Astrocyte of the hippocampus (primary cell): ENCODE data around the gene HDAC4.

Experiments
- DNase-seq: peaks from one replicate; pipeline ENCODE4 v3.0.0; 2011; ENCODE audit warnings: low read depth, low spot score

HDAC4 gene

DNA sequence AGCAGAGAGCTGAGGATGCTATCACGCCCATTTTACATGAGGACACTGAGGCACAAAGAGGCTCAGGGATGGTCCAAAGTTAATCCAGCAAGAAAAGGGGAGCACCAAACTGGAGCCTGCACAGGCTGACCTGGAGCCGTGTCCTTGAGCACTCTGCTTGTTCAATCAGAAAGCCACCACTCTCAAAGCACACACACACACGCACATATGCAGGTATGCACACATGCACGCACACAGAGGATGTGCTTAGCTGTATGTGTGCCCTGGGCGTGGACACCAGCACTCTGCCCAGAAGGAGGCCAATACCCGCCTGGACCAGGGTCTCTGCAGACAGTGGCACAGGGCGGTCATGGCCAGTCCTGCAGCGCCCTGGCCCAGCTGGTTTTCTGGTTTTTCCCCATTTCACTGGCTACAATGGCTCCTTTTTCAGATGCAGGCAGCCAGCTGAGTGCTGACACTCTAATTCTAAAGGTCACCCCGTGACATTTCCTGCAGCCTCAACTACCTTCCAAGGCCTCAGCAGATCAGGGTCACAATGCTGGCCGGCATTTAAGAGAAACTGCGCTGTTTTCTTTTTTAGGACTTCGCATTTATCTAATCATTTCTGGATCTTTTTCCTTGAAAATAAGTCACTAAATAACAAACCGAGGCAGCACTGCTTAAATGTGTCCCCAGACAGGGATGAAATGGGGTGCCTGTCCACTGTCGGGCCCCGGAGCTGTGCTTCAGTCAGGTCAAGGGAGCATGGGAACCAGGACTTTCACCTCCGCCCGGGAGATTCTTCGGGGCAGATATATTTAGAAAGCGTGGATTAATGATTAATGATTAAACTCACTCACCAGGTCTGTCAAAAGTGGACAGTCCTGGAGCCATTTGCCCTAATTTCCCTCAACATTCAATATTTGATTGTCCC, 104.5 kb downstream of the HDAC4 start:
- DNase-seq = no peak

DNA sequence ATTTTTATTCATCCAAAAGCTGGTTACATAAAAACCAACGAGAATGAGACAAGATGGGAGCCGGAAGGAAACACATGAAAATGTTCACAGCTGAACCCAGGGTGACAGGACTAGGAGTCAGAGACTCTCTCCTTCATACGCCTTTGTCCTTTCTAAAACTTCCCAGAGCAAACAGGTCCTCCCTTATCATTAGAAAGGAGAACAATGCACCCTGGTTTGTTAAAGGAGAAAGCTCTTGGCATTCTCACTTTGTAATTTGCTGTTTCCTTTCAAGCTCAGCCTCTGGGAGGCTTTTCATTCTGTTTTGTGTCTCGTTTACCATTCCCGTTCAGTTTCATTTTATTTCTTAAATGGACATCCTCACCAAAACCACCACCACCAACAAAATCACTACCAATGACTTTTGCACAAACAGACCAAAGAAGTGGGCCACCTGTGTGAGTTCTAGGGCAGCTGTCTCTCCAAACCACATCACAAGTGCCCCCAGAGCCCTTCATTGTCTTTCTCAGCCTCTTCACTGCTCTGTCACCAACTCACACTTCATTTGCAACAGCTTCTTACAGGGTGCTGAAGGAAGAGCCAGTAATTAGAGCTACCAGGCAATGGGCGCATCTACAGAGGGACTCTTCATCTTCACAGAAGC, 105.3 kb downstream of the HDAC4 start:
- DNase-seq = no peak

DNA sequence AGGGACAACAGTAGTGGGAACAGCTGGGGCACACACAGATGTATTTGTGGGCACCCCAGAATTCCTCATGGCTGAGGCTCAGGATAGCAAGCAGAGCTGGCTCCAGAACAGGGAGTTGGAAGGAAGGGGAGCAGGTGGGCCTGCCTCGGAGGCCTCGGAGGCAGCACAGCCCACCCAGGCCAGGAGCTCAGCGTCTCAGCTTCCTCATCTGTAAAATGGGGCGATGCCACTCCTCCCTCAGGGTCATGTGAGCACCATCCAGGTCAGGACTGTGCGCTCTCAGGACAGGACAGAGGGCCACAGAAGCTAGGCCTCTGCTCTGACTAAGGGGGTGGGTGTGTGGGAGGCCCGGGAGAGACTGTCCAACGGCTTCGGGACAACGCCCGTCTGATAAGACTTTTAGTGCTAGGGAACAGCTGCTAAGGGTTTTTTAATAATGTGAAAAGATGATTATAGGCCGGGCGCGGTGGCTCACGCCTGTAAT, 106.2 kb downstream of the HDAC4 start:
- no peak for DNase-seq

DNA sequence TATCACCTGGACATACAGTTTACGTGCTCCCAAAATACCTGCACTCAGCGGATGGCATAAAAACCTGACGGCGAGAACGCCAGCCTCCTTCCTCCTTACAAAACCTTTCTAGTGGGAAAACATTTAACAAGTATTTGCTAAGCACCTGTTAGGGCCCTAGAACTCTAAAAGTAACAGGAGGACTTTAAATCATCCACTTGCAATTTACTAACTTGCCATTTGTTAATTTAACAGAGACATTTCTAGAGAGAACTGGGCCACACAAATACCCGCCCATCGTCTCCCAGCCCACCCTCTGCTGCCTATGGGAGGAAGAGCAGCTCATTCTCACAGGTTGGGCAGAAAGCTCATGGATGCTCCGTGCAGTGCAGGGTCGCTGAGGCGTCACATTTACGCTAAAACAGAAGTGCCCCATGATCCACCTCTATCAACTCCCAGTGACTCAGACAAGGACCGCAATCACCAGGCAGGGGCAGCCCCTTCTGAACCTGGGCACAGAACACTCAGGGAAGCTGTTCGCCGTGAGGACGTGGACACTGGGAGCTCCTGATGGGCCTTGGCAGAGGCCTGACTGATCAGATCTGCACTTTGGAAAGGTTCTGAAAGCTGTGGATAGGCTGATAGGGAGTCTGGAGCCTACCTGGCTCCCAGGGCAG, 106.9 kb downstream of the HDAC4 start:
- DNase-seq = no peak

DNA sequence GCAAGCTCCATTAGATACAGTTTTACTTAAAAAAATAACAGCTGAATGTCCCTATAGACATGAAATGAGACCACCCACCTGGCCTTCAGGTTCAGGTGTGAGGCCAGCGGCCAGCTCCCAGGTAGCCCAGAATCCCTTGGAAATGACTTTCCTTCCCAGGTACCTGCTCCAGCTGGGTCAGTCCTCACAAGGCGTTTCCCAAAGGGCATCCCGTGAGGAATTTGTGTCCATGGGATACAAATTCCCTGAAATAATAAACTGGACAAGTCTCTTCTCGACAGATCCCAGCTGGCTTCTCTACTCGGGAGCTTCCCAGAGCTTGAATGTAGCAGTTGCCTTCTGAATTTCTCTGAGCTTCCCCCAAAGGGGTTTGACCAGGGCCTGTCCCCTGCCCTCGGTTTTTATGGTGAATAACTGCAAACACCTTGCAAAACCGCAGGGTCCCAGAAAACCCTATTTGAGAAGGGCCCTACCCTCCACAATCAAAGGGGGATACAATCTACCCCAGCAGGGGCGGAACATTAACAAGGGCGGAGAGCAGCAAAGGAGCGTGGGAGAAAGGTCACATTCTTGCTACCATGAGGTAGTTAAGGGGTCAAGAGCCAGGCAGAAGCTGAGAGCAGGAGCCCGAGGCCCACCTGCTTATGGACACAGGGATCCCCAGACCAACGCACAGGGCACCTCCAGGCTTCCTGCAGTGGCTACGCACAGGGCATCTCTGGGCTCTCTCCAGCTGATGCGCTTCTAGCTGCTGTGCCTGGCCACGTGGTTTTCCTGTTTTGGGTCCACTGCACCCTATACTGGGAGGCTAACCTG, 107.7 kb downstream of the HDAC4 start:
- DNase-seq = no peak

DNA sequence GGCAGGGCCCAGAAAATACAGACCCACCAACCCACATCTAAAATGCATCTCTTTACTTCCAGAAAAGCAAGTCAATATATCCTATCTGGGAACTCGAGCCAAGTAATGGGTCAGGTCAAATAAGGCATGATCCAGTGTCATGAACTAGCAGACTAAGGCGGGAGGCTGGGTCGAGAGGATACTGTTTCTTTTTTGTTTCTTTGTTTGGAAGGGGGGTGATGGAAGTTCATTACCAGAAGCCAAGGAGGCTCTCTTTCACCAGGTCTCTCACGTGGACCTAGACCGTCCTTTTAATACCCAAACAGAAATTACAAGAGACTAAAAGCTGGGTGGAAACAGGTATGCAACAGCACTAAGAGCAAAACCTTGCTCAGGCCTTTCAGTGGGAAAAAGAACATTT, 108.3 kb downstream of the HDAC4 start:
- DNase-seq = no peak

DNA sequence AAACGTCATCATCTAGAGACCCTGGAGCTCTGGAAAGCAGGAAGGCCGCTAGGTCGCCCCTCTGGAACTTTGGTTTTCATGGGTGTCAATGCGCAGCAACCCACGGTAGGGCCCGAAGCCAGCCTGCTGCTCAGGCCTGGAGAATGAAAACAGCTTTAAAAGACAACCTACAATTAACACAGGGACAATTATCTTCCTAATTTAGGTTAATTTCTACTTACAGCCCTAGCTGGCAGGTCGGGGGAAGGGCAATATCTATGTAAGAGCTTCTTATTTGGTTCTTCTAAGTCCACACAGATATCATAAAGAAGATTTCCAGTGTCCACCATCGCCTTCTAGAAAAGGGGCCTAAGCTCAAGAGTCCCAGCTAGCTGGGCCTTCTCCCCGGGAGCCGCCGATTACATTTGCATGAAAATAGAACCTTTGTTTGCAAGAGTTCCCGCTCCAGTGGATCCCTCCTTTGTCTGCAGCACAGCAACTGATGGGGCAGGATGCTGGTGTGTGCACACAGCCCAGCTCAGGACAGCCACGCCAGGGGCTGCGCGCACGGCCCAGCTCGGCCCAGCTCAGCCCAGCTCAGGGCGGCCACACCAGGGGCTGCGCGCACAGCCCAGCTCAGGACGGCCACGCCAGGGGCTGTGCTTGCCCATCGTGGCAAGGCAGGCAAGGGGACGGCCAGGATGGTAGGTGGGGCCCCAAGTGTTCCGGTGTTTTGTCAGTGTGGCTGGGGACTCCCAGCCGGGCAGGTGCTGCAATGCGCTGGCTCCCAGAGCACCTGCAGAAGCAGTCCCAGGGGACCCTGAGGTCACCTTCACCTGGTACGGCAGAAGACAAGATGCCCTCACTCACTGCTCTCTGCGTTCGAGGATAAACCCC, 109.1 kb downstream of the HDAC4 start:
- peak; percentile 67 for DNase-seq

DNA sequence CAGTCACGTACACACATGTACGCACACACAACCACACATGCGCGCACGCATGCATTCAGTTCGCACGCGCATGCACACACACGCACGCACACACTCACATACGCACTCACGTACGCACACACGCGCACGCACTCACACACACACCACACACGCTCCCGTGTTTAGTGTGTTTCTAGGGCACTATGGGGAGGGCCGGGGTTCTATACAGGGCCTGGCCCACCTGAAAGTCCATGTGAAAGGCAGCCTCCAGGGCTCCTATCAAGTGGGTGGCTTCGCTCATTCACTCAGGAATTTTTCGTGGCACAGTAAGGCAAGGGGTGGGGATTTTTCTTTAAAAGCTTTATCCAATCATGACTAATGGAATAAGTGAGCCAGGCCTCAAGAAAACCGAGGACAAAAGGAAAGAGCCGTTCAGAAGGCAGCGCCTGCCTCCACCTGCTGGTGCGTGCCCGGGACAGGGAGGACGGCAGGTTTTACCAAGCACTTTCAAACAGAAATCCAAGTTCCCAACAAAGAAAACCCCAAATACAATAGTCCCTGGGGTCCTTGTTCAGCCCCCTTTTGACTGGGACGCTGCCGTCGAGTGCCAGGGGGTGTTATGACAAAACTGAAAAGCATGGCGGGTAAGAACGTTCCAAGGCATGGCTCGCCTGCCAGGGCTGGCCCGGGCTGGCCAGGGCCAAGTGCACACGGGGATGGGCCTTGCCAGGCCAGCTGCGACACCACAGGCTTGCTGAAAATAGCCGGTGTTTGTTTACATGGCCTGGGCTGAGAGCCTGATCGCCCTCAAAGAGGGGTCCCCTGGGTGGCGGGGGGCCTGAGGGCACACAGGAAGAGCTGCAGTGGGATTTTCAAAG, 110.0 kb downstream of the HDAC4 start:
- DNase-seq = peak; percentile 90

DNA sequence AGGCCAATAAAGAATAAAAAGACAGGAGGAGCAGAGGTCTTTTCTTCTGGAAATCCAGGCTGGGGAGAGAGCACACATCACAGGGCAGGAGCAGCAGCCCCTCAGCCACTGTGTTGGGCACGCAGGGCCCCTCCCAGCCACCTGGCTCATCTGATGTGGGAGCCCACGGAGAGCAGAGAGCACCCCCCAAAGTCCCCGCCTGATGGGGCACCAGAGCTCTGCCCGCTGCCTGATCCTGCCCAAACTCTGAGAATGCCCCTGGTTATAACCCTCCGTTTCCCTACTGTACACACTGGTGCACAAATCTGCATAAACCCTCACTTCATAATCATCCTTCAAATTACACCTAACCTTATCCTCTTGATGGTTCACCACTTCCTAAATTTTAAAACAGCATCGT, 111.3 kb downstream of the HDAC4 start:
- DNase-seq = no peak

DNA sequence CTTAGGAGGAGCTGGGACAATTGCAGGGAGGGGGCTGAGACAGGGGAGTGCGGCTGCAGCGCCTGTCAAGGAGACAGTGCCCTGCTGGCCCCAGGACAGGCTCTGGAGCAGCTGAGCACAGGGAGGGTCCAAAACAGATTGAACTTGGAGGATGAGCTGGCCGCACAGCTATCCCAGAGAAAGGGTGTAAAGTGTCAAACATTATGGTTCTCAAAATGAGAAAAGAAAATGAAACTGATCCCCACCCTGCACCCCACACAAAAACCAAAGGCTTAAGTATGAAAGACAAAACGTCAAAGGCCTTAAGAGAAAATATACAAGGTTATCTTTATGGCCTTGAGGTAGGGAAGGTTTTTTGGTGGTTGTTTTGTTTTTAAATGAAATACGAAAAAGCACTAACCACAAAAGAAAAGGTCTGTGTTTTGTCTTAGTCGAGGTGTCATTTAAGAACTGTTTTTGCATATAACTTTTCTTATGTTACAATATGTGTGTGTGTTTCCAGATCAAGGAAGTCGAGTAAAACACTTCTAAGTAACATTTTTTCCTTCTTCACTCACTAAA, 111.8 kb downstream of the HDAC4 start:
- DNase-seq = no peak

DNA sequence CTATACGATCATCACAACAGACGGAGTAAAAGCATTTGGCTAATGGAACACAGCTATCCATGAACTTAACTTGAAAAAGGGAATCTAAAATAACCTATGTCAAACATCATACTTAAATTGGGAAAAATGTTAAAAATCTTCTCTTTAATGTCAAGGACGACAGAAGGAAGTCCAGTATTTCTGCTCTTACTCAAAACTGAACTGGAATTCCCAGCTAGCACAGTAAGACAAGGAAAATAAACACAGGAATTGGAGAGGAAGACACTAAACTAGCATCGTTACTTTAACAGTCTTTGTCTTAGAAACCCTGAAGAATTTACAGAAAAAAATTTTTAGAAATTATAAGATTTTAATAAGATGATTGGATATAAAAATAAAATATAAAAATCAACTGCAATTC, 112.6 kb downstream of the HDAC4 start:
- no peak for DNase-seq

DNA sequence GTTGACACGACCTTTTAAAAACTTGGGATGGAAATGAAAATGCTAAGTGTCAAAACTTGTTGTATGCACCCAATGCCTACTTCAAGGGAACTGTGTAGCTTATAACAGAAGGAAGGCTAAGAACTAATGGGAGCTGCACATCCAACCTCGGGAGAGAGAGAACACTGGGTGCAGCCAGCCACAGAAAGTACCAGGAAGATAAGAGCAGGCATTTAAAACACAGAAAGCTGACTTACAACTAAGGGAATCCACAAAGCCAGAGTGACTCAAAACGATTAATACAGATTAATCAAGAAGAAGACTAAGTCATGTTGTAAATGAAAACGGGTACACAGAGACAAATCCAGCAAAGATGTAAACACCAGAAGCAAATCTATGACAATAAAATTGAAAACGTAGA, 113.4 kb downstream of the HDAC4 start:
- DNase-seq = peak; percentile 50

DNA sequence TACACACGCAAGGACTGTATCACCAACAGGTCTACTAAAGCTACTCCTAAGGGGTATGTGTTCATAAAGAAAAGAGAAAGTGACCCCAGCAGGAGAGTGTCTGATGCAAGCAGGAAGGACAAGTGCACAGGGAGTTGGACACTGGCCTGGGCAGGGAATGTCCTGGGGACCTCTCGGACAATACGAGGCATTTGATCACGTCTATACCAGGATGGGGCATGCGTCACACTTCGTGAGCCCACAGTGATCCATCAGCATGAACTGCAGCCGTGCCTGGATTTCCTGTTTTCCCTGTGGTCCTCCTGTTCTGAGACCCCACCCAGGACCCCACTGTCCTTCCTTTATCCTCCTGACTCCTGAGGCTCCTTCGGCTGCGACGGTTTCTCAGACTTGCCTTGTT, 113.9 kb downstream of the HDAC4 start:
- DNase-seq = no peak

DNA sequence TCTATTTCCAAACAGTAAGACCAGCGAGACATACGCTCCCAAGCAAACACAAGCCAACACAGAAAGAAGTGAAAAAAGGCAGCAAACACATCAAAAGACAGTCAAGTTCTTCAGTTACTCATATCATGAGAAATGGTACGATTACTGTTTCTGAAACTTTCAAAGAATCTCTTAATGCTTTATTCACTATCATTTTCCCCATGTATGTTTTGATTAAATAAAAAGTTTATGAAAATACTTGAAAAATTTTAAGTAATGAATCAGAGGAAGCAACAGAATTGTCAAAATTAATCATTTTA, 114.9 kb downstream of the HDAC4 start:
- DNase-seq = no peak

DNA sequence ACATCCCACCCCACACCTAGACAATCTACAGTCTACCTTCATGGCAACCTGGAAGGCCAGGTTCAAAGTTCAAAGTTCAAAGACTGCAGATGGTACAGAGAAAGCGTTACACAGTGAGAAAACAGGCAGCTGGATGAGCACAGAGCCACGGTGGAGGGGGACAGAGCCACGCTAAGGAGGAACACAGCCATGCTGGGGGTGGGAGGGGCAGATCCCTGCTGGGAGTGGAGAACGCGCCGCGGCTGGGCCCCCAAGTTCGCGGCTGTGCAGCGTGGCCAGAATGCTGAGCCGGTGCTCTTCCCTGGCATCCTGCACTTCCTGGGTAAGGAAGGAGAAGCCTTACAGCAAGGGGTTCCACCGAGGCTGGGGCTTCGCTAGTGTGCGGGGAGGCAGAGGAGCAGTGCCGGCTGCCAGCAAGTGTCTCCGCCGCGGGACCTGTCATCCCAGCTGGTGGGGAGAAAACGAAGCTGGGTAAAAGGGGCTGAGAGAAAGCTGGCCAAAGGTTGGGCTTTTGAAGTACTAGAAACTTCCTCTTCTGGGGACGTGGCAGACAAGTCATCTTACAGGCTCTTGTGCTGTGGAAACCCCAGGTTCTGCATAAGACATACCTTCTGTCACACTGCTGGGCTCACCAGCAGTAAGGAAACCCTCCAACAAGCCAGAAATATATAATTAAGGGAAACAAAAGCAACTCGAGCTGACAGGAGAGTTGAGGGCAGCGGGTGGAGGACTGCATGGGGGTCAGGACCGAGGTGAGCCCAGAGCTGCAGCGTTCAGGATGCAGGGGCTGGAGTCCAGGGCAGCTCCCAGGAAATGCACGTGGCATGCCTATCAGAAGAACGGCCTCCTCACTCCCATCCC, 115.5 kb downstream of the HDAC4 start:
- peak; percentile 44 for DNase-seq

DNA sequence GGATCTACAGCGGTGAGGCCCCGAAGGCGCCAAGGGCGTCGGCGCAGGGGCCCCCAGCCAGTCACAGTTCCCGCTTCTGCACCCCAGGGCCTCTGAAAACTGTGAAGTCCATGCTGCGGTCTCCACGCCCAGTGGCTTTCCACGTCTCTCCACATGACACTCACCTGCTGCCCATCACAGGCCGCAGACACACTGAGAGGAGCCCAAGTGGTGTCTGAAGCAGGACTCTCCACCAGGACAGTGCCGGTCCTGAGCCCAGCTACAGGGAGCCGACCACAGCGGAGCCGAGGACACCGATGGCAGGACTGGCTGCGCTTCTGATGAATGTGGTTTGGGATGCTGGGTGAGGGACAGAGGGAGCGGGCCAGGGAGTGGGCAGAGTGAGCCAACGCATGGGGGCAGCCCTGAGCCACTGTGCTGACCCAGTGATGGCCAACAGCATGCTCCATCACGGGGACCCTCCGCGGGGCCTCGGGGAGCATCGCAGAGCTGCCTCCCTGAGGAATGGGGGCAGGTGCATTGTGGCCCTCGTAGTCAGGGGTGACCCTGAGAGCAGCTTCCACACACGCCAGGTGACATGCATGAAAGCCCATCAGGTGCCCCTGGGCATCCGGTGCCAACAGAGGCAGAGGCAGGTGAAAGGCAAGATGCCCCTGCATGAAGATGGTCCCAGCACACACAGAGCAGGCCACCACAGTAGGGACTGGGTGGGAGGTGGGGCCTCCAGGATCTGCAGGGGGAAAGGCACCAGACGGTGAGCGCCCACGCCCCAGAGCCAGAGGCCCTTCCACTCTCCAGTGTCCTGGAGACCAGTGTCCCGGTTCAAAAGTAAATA, 116.6 kb downstream of the HDAC4 start:
- DNase-seq = no peak

DNA sequence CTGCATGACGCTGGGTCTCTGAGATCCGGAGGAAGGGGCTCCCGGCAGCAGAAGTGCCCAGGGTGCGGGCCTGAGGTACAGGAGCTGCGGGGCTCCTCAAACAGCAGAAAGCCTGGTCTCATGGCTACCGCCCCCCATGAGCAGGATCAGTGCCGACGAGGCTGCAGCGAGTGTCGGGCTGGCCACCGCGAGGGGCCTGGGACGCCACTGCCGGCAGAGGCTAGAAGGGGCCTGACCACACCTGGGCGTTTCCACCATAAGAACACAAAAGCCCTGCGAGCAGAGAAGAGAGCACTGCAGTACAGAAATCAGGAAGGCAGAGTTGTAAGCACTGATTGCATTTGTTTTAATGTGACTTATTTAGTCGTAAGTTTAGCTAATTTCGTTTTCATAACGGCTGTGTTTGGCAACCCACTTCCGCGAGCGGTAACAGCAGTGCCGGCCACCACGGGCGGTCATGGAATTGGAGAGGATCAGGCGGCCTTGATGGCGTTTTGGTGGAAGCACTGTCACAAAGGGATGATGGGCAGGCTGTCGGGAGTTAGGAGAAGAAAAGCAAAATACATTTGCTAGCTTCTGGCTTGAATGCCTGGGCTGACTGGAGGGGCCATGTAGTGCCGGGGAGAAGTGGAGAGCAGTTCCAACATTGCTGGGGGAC, 117.4 kb downstream of the HDAC4 start:
- DNase-seq = no peak
